Gastroesophageal sphincter (tissue), 3 donors: Measurements from ENCODE around the gene CSF1.

Experiments
- CTCF ChIP-seq, 4 experiments: fragments of 200-600 bp in 2 of 4; fragments of 450-650 bp in 2 of 4; sonication (generic) in 1 of 4; IDR thresholded peaks; one replicate each; pipeline ENCODE4 v1.5.1; 2017 to 2019; ENCODE audit warnings: antibody characterized with exemption in 4 of 4, mild to moderate bottlenecking in 2 of 4, moderate library complexity in 2 of 4
- EP300 ChIP-seq: sonication (generic); formaldehyde crosslinking; IDR thresholded peaks from one replicate; pipeline ENCODE4 v1.6.1; 2017; ENCODE audit warnings: antibody characterized with exemption, mild to moderate bottlenecking
- POLR2A ChIP-seq, 2 donors: fragments of 450-650 bp; IDR thresholded peaks; one replicate each; pipeline ENCODE4 v1.6.1; 2017; ENCODE audit warnings: antibody characterized with exemption in 2 of 2, mild to moderate bottlenecking in 2 of 2, moderate library complexity in 1 of 2
- POLR2AphosphoS5 ChIP-seq: sonication (generic); formaldehyde crosslinking; IDR thresholded peaks from one replicate; pipeline ENCODE4 v1.6.1; 2017; ENCODE audit warnings: antibody characterized with exemption

- TF ChIP-seq POLR2AphosphoS5: no peak
- TF ChIP-seq POLR2A (IDR thresholded peaks at IDR 0.05): no peak
- no peak for TF ChIP-seq CTCF (IDR thresholded peaks at IDR 0.05)
- no peak for TF ChIP-seq EP300
Measured at GRCh38 chr1:109954041-109954512, 43.4 kb downstream of the CSF1 start.
